RWPE1 (cell line): ENCODE data around the gene TNFAIP6.
"Not testable (repeated sequence)": the region's sequence is repeated elsewhere in the genome, so short reads cannot be mapped to it uniquely, and the experiment has no call there.

Experiments used
- CTCF ChIA-PET: fragments of 350-600 bp; sonication (Branson Sonifier 250); formaldehyde crosslinking; extraction: SDS; loops from one replicate; lab custom pipeline; 2021; lab: Yijun Ruan, JAX
- POLR2A ChIA-PET: fragments of 400-600 bp; formaldehyde crosslinking; extraction: SDS; loops from one replicate; lab custom pipeline; 2020; ENCODE audit warnings: antibody characterized with exemption; ENCODE audit not compliant: low non-redundant PET; lab: Yijun Ruan, JAX
- DNase-seq: peaks from one replicate; pipeline ENCODE4 v3.0.0; 2012; ENCODE audit warnings: low spot score
- H3K27ac ChIP-seq: fragments of 450-650 bp; 2 replicates; pipeline ENCODE4 v1.5.1; 2017
- CTCF ChIP-seq: fragments of 450-650 bp; conservative IDR thresholded peaks from 2 replicates; pipeline ENCODE4 v1.5.1; 2017; ENCODE audit warnings: low read depth, mild to moderate bottlenecking

The TNFAIP6 gene

GRCh38 chr2:151357359-151357758 lies at the start of gene TNFAIP6:
Gene TNFAIP6, plus strand, starts transcription at chr2:151357592. Its CDS starts 75 bp downstream, at chr2:151357667.
- DNase-seq = peak; percentile 71
- ChIA-PET POLR2A (no interaction called here), CTCF (no interaction called here)
- no peak for TF ChIP-seq CTCF
- H3K27ac ChIP-seq = no peak within 1 kb of the TSS

GRCh38 chr2:151310313-151310712 lies 47.1 kb upstream of the TNFAIP6 start:
- POLR2A ChIA-PET, H3K27ac ChIP-seq, DNase-seq, CTCF ChIA-PET: not testable (repeated sequence)

- H3K27ac ChIP-seq, DNase-seq, POLR2A ChIA-PET, CTCF ChIA-PET: not testable (repeated sequence)
Measured at GRCh38 chr2:151312440-151312839, 45.0 kb upstream of the TNFAIP6 start.

GRCh38 chr2:151315381-151315903 lies 42.0 kb upstream of the TNFAIP6 start:
- CTCF ChIA-PET = interaction anchor here (0.9 kb wide), 1 partner anchor 1052 kb away, joined by 5 read pairs; no protein-coding TSS in a partner anchor
- DNase-seq = no peak
- no peak for TF ChIP-seq CTCF
- no peak overlapping the region for H3K27ac ChIP-seq
- POLR2A ChIA-PET = no interaction called here

GRCh38 chr2:151325581-151326095 lies 31.8 kb upstream of the TNFAIP6 start:
- no peak for DNase-seq
- H3K27ac ChIP-seq = no peak overlapping the region
- CTCF ChIA-PET = no interaction called here
- POLR2A ChIA-PET = no interaction called here
- no peak for TF ChIP-seq CTCF

- TF ChIP-seq CTCF = no peak
- ChIA-PET POLR2A (no interaction called here), CTCF (interaction anchor here (0.7 kb wide), 1 partner anchor 1417 kb away, joined by 5 read pairs; no protein-coding TSS in a partner anchor)
- H3K27ac ChIP-seq = no peak overlapping the region
- no peak for DNase-seq
Measured at GRCh38 chr2:151326554-151326953, 30.8 kb upstream of the TNFAIP6 start.

GRCh38 chr2:151329998-151330397 lies 27.4 kb upstream of the TNFAIP6 start:
- no peak overlapping the region for H3K27ac ChIP-seq
- CTCF ChIA-PET = no interaction called here
- no peak for DNase-seq
- no peak for TF ChIP-seq CTCF
- POLR2A ChIA-PET = no interaction called here

- ChIA-PET CTCF (no interaction called here), POLR2A (no interaction called here)
- no peak for DNase-seq
- no peak overlapping the region for H3K27ac ChIP-seq
- no peak for TF ChIP-seq CTCF
Measured at GRCh38 chr2:151333083-151333482, 24.3 kb upstream of the TNFAIP6 start.
